NK-92 treated with Interleukin-12 subunit alpha and Interleukin-12 subunit beta, amount 100 ng/mL, for 24 hours (cell line): ENCODE measurements around the gene SLC35G2.
"Not testable (repeated sequence)": the region's sequence is repeated elsewhere in the genome, so short reads cannot be mapped to it uniquely, and the experiment has no call there.

Experiments used
- DNase-seq: peaks from one replicate; lab custom pipeline; 2025; lab: John Stamatoyannopoulos, UW

Gene SLC35G2

DNA sequence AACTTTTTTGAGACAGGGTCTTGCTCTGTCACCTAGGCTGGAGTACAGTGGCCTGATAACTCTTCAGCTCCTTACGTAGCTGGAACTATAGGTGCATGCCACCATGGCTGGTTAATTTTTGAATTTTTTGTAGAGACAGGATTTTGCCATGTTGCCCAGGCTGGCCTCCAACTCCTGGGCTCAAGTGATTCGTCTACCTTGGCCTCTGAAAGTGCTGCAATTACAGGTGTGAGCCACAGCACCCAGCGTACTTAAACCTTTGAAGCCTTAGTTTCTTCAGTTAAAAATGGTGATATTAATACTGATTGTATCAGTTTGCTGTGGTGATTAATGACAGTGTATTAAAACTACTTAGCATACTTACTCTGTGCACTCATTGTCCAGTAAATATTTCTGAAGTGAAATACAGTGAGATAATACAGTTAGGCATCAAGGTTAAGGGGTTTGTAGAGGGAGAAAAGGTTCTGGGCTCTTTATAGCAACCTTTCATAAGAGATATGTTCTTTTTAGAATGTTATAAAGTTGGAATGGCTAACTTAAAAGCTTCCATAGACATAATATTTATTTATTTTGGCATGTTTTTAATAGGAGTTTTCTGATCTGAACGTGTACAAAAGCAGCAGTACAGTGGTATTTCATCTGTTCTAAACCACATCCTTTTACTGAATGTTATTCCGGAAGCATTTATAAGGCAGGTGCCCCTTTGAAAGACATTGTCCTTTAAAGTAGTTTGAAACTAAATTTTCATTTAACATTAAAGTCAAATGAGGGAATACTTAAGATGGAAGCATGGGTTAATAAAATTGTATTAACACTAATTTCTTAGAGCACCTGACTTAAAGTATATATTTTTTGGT lies 66.7 kb downstream of the SLC35G2 start:
- no peak for DNase-seq

- DNase-seq: no peak
These were observed 71.0 kb downstream of the SLC35G2 start for GRCh38 chr3:136889947-136890346.

- DNase-seq: no peak
These were observed 73.3 kb downstream of the SLC35G2 start for GRCh38 chr3:136891934-136892855.

GRCh38 chr3:136893848-136894443 lies 75.0 kb downstream of the SLC35G2 start:
- DNase-seq: no peak

DNA sequence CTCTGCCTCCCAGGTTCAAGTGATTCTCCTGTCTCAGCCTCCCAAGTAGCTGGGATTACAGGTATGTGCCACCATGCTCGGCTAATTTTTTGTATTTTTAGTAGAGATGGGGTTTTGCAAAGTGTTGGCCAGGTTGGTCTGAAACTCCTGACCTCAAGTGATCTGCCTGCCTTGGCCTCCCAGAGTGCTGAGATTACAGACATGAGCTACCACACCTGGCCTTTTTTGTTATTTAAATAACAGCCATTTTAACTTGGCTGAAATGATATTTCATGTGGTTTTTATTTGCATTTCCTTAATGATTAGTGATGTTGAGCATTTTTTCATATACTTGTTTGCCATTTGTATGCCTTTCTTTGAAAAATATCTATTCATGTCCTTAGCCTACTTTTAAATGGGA lies 78.2 kb downstream of the SLC35G2 start:
- DNase-seq: not testable (repeated sequence)

GRCh38 chr3:136898549-136898948 lies 79.6 kb downstream of the SLC35G2 start:
- DNase-seq: no peak

DNA sequence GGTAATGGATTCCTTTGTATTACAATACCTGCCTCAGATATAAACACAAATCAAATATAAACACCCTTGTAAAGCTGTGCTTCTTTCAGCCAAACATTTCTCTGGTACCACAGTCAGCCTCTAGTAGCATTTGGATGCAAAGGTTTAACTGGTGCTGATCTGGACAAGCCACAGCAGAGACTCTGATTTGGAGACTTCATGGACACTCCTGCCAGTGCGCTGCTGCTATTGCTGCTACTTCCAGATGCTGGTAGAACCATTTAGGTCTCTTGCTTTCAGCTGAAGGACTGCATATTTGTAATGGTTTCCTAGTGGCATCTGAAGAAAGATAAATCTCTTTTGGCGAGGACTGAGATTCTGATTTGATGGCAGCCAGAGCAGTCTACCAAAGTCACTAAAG lies 80.0 kb downstream of the SLC35G2 start:
- no peak for DNase-seq

DNA sequence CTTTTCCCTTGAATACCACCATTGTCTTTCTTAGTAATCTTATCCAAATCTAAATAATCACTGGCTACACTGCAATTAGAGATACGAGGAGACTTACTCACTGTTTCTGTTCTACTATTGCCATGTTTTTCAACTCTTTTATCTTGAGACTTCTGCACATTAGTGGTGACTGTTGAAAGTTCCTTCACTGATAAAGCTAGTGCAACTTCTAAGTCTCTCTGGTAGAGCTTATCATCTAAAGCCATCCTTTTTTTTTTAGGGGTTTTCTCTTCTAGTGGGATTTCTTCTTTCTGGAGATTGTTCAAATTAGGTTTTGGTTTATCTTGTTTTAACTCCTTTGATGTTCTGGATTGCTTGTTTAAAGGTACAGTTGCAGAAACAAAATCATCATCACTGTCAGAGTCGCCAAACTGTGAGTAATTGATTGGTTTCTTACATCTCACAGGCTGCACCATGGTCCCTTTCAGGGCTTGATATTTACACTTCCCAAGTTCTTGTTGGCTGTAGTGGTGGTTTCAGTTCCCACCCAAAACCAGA lies 80.8 kb downstream of the SLC35G2 start:
- DNase-seq: no peak

DNA sequence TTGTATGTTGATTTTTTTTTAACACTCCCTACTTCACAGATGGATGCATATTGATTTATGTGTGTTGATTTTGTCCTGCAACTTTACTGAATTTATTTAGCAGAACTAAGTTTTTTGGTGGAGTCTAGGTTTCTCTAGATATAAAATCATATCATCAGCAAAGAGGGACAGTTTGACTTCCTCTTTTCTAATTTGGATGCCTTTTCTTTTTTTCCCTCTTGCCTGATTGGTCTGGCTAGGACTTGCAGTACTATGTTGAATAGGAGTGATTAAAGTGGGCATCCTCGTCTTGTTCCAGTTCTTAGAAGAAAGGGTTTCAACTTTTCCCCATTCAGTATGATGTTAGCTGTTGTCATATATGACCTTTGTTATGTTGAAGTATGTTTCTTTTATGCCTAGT lies 81.8 kb downstream of the SLC35G2 start:
- not testable (repeated sequence) for DNase-seq

DNA sequence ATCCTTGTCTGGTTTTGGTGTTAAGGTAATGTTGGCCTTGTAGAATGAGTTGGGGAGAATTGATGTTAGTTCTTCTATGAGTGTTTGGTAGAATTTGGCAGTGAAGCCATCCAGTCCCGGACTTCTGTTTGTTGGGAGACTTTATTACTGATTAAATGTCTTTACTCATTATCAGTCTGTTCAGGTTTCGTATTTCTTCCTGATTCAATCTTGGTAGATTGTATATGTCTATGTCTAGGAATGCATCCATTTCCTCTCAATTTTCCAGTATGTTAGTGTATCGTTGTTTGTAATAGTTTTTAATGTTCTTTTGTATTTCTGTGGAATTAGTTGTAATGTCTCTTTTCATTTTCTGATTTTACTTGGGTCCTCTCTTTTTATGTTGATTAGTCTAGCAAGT lies 82.5 kb downstream of the SLC35G2 start:
- no peak for DNase-seq

DNA sequence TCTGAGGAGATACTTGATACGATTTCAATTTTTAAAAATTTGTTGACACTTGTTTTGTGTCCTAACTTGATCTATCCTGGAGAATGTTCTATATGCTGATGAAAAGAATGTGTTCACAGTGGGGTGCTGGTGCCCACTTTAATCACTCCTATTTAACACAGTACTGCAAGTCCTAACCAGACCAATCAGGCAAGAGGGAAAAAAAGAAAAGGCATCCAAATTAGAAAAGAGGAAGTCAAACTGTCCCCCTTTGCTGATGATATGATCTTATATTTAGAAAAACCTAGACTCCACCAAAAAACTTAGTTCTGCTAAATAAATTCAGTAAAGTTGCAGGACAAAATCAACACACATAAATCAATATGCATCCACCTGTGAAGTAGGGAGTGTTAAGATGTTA lies 83.6 kb downstream of the SLC35G2 start:
- DNase-seq: not testable (repeated sequence)

DNA sequence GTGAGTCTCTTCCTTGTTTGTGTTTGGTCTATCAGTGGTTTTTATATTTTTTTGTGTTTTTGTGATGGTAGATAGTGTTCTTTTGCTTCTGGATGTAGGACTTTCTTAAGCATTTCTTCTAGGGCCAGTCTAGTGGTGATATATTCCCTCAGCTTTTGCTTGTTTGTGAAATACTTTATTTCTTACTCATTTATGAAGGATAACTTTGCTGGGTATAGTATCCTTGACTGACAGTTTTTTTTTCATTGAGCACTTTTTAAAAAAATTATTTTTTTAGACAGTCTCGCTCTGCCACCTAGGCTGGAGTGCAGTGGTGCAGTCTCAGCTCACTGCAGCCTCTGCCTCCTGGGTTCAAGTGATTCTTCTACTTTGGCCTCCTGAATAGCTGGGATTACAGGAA lies 85.0 kb downstream of the SLC35G2 start:
- no peak for DNase-seq

DNA sequence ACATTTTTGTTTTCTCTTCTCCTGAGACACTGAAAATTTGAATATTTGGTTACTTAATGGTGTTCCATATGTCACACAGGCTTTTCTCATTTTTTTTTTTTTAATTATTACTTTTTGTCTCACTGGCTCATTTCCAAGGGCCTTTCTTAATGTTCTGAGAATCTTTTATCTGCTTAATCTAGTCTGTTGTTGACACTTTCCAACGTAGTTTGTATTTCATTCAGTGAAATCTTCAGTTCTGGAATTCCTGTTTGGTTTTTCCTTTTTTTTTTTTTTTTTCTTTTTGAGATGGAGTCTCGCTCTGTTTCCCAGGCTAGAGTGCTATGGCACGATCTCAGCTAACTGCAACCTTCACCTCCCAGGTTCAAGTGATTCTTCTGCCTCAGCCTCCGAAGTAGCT lies 85.8 kb downstream of the SLC35G2 start:
- no peak for DNase-seq
